Ishikawa (cell line): ENCODE results near the gene UBL7.

Experiments
- CEBPB ChIP-seq: IDR thresholded peaks from 2 replicates; pipeline ENCODE4 v1.6.1; 2012
- CREB1 ChIP-seq: IDR thresholded peaks from 2 replicates; pipeline ENCODE4 v1.6.1; 2012; ENCODE audit warnings: low read depth
- EGR1 ChIP-seq: IDR thresholded peaks from 2 replicates; pipeline ENCODE4 v1.6.1; 2012
- EP300 ChIP-seq: IDR thresholded peaks from 2 replicates; pipeline ENCODE4 v1.6.1; 2012; ENCODE audit warnings: borderline replicate concordance
- FOXM1 ChIP-seq: IDR thresholded peaks from 2 replicates; pipeline ENCODE4 v1.6.1; 2012; ENCODE audit warnings: low read depth, borderline replicate concordance
- NFIC ChIP-seq: IDR thresholded peaks from 2 replicates; pipeline ENCODE4 v1.6.1; 2012
- RAD21 ChIP-seq: IDR thresholded peaks from 2 replicates; pipeline ENCODE4 v1.6.1; 2012; ENCODE audit warnings: low read depth
- REST ChIP-seq: IDR thresholded peaks from 2 replicates; pipeline ENCODE4 v1.6.1; 2012; ENCODE audit warnings: low read depth, mild to moderate bottlenecking
- TAF1 ChIP-seq: IDR thresholded peaks from 2 replicates; pipeline ENCODE4 v1.6.1; 2012; ENCODE audit warnings: low read depth, mild to moderate bottlenecking
- TCF12 ChIP-seq: IDR thresholded peaks from 2 replicates; pipeline ENCODE4 v1.6.1; 2012; ENCODE audit warnings: low read depth
- TEAD4 ChIP-seq: IDR thresholded peaks from 2 replicates; pipeline ENCODE4 v1.6.1; 2012
- USF1 ChIP-seq: IDR thresholded peaks from 2 replicates; pipeline ENCODE4 v1.6.1; 2012
- YY1 ChIP-seq: IDR thresholded peaks from 2 replicates; pipeline ENCODE4 v1.6.1; 2012; ENCODE audit warnings: low read depth
- ZBTB7A ChIP-seq: IDR thresholded peaks from 2 replicates; pipeline ENCODE4 v1.6.1; 2012; ENCODE audit warnings: low read depth
- TF ChIP-seq, protein P1 (sequence below): IDR thresholded peaks from 2 replicates; pipeline ENCODE4 v1.6.1; 2012

The UBL7 gene

DNA sequence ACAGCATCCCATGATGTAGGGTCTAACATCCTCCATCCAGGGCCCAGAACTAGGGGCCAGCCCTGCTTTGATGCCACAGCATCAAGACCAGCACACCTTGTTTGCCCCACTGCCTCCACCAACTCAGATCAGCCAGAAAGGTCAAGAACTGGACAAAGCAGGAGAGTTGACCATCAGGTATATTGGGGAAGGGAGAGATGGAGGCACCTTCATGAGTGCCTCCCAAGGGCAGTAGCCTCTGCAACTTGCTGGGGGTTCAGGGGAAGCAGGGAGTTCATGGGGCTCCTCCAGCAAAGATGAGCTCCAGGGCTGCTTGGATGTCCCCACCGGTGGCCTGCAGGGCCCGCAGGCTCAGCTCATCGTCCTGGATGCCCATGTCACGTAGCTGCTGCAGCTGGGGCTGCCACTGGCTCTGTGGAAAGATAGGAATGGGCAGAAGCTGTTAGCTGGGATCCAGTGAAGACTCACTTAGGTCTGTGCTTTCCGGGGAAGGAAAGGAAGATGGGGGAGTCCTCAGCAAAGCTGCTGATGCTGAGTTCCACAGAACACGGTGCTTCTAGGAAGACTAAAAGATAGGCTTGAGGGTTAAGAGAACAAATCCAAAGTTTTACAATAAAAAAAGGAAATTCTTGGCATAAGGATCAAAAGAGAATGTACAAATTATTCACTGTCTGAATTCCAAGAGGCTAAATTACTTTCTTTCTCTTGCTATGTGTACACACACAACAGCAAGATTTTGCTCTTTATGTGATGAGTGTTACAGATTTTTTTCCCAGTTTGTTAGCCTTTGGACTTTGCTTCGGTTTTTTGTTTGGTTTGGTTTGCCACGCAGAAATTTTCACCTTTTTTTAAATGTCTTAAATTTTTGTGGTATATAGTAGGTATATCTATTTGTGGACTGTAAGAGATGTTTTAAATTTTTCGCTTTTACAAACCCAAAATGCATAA lies 14.9 kb downstream of the UBL7 start:
- TF ChIP-seq CREB1 (no peak), RAD21 (no peak), YY1 (no peak), TEAD4 (no peak), FOXM1 (no peak), EGR1 (no peak), EP300 (no peak), REST (no peak), TAF1 (no peak), ZBTB7A (no peak), USF1 (no peak), TCF12 (no peak), CEBPB (no peak), NFIC (no peak)
- TF ChIP-seq, protein P1, sequence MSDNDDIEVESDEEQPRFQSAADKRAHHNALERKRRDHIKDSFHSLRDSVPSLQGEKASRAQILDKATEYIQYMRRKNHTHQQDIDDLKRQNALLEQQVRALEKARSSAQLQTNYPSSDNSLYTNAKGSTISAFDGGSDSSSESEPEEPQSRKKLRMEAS = no peak

DNA sequence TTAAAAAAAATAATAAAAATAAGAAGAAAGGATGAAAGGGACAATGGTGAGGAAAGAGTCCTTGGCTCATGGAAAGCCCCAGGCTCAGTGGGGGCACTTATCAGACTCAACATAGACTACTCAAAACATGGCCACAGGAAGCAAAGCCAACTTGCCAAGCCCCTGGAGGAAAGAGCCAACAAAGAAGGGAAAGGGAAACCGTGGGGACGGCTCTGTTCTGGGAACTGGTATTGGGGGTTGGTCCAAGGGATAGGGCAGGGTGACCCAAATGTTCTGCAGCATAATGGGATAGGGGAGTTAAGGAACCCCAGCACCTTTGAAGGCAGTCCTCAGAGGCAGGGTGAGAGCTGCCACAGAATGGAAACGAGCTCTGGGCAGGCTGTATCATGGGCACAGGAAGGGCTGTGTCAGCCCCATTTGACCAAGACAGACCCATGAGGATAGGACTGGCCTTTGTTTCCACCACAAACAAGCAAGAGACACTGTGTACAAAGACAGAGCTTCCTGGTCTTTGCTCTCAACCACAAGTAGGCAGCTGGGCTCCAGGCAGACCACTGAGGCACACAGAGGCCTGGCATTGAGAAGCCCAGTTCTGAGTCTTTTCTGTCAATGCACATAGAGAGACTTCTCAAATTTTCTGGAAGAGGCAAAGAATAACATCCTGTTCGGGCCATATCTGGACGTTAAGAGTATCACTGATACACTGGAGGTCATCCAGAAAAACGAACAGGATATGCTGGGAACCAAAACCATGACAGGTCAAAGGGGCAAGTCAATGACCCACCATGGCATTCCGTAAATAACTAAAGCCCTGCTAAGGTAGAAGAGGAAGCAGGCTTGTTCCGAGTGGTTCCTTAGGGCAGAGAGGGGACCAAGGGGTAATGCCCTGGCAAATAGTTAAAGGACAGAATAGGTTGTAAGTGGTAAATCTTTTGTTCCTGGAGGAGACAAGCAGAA lies 16.6 kb downstream of the UBL7 start:
- TF ChIP-seq YY1 = no peak
- TF ChIP-seq, protein P1 = no peak
- no peak for TF ChIP-seq REST
- no peak for TF ChIP-seq TAF1
- no peak for TF ChIP-seq RAD21
- TF ChIP-seq TEAD4 = no peak
- TF ChIP-seq TCF12 = no peak
- TF ChIP-seq NFIC = no peak
- no peak for TF ChIP-seq EP300
- no peak for TF ChIP-seq ZBTB7A
- TF ChIP-seq CREB1 = no peak
- TF ChIP-seq CEBPB = no peak
- no peak for TF ChIP-seq FOXM1
- TF ChIP-seq EGR1 = no peak
- TF ChIP-seq USF1 = no peak

GRCh38 chr15:74443100-74443909 lies 17.7 kb downstream of the UBL7 start:
- TF ChIP-seq EP300 = no peak
- TF ChIP-seq TCF12 = no peak
- no peak for TF ChIP-seq RAD21
- no peak for TF ChIP-seq YY1
- TF ChIP-seq REST = no peak
- TF ChIP-seq NFIC = no peak
- TF ChIP-seq TEAD4 = no peak
- TF ChIP-seq FOXM1 = no peak
- TF ChIP-seq CREB1 = no peak
- no peak for TF ChIP-seq EGR1
- no peak for TF ChIP-seq ZBTB7A
- TF ChIP-seq, protein P1 = no peak
- TF ChIP-seq USF1 = no peak
- TF ChIP-seq TAF1 = no peak
